AG10803 (cell line): ENCODE measurements around the gene FN1.

Experiments
- DNase-seq: peaks from one replicate; pipeline ENCODE4 v3.0.0; 2010; ENCODE audit warnings: low read depth
- H3K4me3 ChIP-seq: 2 replicates; pipeline ENCODE4 v1.5.1; 2011; ENCODE audit warnings: mild to moderate bottlenecking, low read length, control low read depth
- CTCF ChIP-seq: conservative IDR thresholded peaks from 2 replicates; pipeline ENCODE4 v1.5.1; 2011; ENCODE audit warnings: mild to moderate bottlenecking, low read length, control low read depth, inconsistent platforms

Gene FN1

GRCh38 chr2:215395687-215396460 lies 40.0 kb downstream of the FN1 start:
- no peak overlapping the region for H3K4me3 ChIP-seq
- no peak for DNase-seq
- TF ChIP-seq CTCF, result no peak

GRCh38 chr2:215394102-215394805 lies 41.6 kb downstream of the FN1 start:
- no peak for DNase-seq
- H3K4me3 ChIP-seq, result no peak overlapping the region
- no peak for TF ChIP-seq CTCF

GRCh38 chr2:215392687-215393270 lies 43.1 kb downstream of the FN1 start:
- no peak for TF ChIP-seq CTCF
- DNase-seq, result no peak
- H3K4me3 ChIP-seq, result no peak overlapping the region

GRCh38 chr2:215392164-215392563 lies 43.7 kb downstream of the FN1 start:
- TF ChIP-seq CTCF, result no peak
- H3K4me3 ChIP-seq, result no peak overlapping the region
- no peak for DNase-seq

- DNase-seq, result no peak
- no peak overlapping the region for H3K4me3 ChIP-seq
Measured at GRCh38 chr2:215391531-215391930, 44.3 kb downstream of the FN1 start.

GRCh38 chr2:215390550-215390913 lies 45.3 kb downstream of the FN1 start:
- no peak for DNase-seq
- no peak for TF ChIP-seq CTCF
- no peak overlapping the region for H3K4me3 ChIP-seq

More at GRCh38 chr2:215391531-215391930, 44.3 kb downstream of the FN1 start:
- no peak for TF ChIP-seq CTCF
